Prostate gland (tissue), 2 donors: Measurements from ENCODE around the gene HNRNPC. TPM values are rescaled to one million over a fixed set of nuclear protein-coding genes. Genes with fewer than 3 reads are reported as not detected.
"Not testable (repeated sequence)": the region's sequence is repeated elsewhere in the genome, so short reads cannot be mapped to it uniquely, and the experiment has no call there.

Source experiments
- DNase-seq: peaks from one replicate; pipeline ENCODE4 v3.0.0-alpha.2; 2019; ENCODE audit warnings: low spot score
- H3K27ac ChIP-seq, 2 donors: fragments of 200-600 bp; sonication (generic); 2 replicates each; pipeline ENCODE4 v1.5.1; 2017 to 2019
- H3K27me3 ChIP-seq: fragments of 200-600 bp; sonication (generic); replicated peaks from 2 replicates; pipeline ENCODE4 v1.5.1; 2019; ENCODE audit not compliant: insufficient read depth
- H3K36me3 ChIP-seq, 2 donors: fragments of 200-600 bp; sonication (generic); 1 replicate in 1 of 2; 2 replicates in 1 of 2; pipeline versions ENCODE4 v1.5.1 to v1.8.1; 2017 to 2019
- H3K4me1 ChIP-seq: fragments of 200-600 bp; sonication (generic); replicated peaks from 2 replicates; pipeline ENCODE4 v1.5.1; 2019
- H3K4me3 ChIP-seq, 2 donors: fragments of 200-600 bp; sonication (generic); 2 replicates each; pipeline ENCODE4 v1.5.1; 2017 to 2019
- H3K9me3 ChIP-seq: fragments of 200-600 bp; sonication (generic); 2 replicates; pipeline ENCODE4 v1.5.1; 2017
- POLR2A ChIP-seq: fragments of 450-650 bp; IDR thresholded peaks from one replicate; pipeline ENCODE4 v1.6.1; 2016; ENCODE audit warnings: antibody characterized with exemption, mild to moderate bottlenecking
- POLR2AphosphoS5 ChIP-seq: sonication (generic); formaldehyde crosslinking; IDR thresholded peaks from one replicate; pipeline ENCODE4 v1.6.1; 2017; ENCODE audit warnings: antibody characterized with exemption
- WGBS: methylation state at CpG from one replicate; pipeline ENCODE4 v1.1.5; 2018; 5-methylcytosine and 5-hydroxymethylcytosine counted together
- intact Hi-C: fragments of 100-400 bp; cut with DNase I; formaldehyde crosslinking; loops from one replicate; pipeline ENCODE4 v1.14.2; 2022
- total RNA-seq, 2 donors: library from RNA; depleted of rRNA; stranded (reverse); fragments of >200 nt; gene quantifications; one replicate each; pipeline ENCODE4 v1.1.0, GENCODE V29; 2016
- TF ChIP-seq, protein P1 (sequence below), 4 experiments: fragments of 200-600 bp in 2 of 4; fragments of 450-650 bp in 2 of 4; sonication (generic) in 2 of 4; IDR thresholded peaks; 1 replicate in 3 of 4; 2 replicates in 1 of 4; pipeline ENCODE4 v1.5.1; 2016 to 2019; ENCODE audit warnings: antibody characterized with exemption in 4 of 4, mild to moderate bottlenecking in 2 of 4, moderate library complexity in 2 of 4

The HNRNPC gene
- total RNA-seq, 2 donors from 2014 or later = 411 to 423 TPM

DNA sequence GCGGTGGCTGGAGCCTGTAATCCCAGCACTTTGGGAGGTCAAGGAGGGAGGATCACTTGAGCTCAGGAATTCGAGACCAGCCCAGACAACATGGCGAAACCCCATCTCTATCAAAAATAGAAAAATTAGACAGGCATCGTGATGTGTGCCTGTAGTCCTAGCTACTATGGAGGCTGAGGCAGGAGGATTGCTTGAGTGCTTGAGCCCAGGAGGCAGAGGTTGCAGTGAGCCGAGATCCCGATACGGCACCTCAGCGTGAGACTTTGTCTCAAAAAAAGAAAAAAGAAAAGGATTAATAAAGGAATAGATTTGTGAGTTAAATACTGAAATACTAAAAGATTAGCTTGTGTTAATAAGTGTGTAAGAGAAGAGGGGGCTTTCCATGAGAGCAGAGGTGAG, 40.0 kb upstream of the HNRNPC start:
- DNase-seq = no peak
- Histone ChIP-seq H3K9me3 (no peaks in the 10 kb centered on the region), H3K27me3 (no peaks in the 10 kb centered on the region), H3K27ac (peak overlapping the region; percentile 57 to 82), H3K4me3 (peak overlapping the region; percentile 16 to 34), H3K36me3 (no peaks in the 10 kb centered on the region), H3K4me1 (no peaks in the 10 kb centered on the region)
- TF ChIP-seq POLR2A = no peak
- no peak for TF ChIP-seq POLR2AphosphoS5
- TF ChIP-seq, protein P1, sequence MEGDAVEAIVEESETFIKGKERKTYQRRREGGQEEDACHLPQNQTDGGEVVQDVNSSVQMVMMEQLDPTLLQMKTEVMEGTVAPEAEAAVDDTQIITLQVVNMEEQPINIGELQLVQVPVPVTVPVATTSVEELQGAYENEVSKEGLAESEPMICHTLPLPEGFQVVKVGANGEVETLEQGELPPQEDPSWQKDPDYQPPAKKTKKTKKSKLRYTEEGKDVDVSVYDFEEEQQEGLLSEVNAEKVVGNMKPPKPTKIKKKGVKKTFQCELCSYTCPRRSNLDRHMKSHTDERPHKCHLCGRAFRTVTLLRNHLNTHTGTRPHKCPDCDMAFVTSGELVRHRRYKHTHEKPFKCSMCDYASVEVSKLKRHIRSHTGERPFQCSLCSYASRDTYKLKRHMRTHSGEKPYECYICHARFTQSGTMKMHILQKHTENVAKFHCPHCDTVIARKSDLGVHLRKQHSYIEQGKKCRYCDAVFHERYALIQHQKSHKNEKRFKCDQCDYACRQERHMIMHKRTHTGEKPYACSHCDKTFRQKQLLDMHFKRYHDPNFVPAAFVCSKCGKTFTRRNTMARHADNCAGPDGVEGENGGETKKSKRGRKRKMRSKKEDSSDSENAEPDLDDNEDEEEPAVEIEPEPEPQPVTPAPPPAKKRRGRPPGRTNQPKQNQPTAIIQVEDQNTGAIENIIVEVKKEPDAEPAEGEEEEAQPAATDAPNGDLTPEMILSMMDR (IDR thresholded peaks at IDR 0.05) = no peak
- WGBS = 72% methylated on average over 8 of the region's 8 CpGs
- intact Hi-C loops = no loop called here

DNA sequence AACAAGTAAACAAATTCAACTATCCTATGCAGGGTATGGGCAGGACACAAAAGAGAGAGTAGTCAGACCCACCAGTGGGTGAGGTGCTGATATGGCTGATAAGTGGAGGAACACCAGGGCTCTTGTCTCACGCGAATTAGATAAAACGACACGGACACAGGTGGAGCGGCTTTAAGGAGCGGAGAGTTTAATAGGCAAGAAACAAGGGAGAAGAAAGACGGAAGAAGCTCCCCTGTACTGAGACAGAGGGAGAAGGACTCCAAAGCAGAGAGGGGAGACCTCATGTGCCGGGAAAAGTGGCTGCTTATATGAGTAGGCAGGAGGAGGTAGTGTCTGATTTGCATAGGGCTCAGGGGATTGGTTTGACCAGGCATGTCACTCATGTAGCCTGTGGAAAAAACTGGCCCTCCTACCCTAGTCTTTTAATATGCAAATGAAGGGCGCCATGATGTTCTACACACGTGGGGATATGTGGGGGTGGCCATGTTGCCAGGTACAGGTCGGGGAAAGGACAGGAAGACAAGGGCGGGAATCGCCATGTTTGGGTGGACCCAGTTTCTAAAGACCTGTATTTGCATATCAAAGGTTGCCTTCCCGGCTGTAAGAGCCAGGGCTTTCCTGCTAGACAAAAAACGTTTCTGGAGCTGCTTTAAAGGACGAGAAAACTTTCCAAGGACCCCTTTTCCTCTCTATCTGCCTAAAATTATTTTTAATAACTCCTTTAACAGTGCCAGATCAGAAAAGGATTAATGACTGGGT, 39.4 kb upstream of the HNRNPC start:
- Histone ChIP-seq H3K9me3 (no peaks in the 10 kb centered on the region), H3K27ac (peak overlapping the region; percentile 81 to 82), H3K36me3 (no peaks in the 10 kb centered on the region), H3K4me1 (no peaks in the 10 kb centered on the region), H3K4me3 (peak overlapping the region; percentile 16 to 34), H3K27me3 (no peaks in the 10 kb centered on the region)
- peak; percentile 93 for DNase-seq
- peak; percentile 93 for TF ChIP-seq POLR2AphosphoS5
- peak; percentile 92 for TF ChIP-seq POLR2A
- TF ChIP-seq, protein P1 (IDR thresholded peaks at IDR 0.05) = no peak
- intact Hi-C loops = no loop called here
- WGBS = 3% methylated on average over 16 of the region's 16 CpGs

DNA sequence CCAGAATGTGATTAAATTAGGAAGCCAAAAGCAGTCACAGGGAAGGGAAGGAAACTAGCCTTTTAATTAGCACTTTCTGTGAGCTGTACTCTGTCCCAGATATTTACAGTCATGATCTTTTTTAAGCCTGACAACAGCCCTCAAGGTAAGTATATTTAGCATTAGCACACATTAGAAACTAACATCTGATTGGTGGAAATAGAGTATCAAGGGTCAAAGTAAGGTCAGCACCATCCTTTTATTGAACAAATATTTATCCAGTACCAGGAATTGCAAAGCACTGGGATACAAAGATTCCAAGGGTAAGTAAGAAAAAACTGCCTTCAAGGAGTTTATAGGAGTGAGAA, 38.9 kb upstream of the HNRNPC start:
- no peaks in the 10 kb centered on the region for H3K27me3 ChIP-seq
- peak overlapping the region; percentile 16 to 34 for H3K4me3 ChIP-seq
- DNase-seq = no peak
- H3K4me1 ChIP-seq = no peaks in the 10 kb centered on the region
- H3K27ac ChIP-seq = peak overlapping the region; percentile 81 to 82
- intact Hi-C loops = no loop called here
- TF ChIP-seq, protein P1 (IDR thresholded peaks at IDR 0.05) = no peak
- no peak for TF ChIP-seq POLR2AphosphoS5
- H3K9me3 ChIP-seq = no peaks in the 10 kb centered on the region
- no peaks in the 10 kb centered on the region for H3K36me3 ChIP-seq

DNA sequence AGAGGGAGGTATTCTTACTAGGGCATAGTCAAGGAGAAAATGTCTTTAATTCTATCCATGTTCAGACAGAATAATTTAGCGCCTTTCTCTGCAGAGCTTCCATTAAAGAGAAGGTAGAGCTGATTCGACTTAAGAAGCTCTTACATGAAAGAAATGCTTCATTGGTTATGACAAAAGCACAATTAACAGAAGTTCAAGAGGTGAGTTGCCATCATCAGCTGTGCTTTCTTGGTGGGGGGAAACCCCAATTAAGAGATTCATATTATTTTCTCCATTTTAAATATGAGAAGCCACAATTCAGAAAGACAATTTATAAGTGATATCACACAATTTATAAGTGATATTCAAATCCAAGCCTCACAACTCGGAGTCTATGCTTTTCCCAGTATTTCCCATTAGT, 38.4 kb upstream of the HNRNPC start:
- no peaks in the 10 kb centered on the region for H3K4me1 ChIP-seq
- DNase-seq = no peak
- TF ChIP-seq POLR2A (no peak), POLR2AphosphoS5 (no peak)
- TF ChIP-seq, protein P1 (IDR thresholded peaks at IDR 0.05) = no peak
- no peaks in the 10 kb centered on the region for H3K36me3 ChIP-seq
- no peaks in the 10 kb centered on the region for H3K9me3 ChIP-seq
- no peak overlapping the region for H3K4me3 ChIP-seq
- WGBS = 80% methylated on average over 3 of the region's 3 CpGs
- no peaks in the 10 kb centered on the region for H3K27me3 ChIP-seq
- H3K27ac ChIP-seq = peak overlapping the region in 1 of 2 donors; percentile 82
- intact Hi-C loops = no loop called here

DNA sequence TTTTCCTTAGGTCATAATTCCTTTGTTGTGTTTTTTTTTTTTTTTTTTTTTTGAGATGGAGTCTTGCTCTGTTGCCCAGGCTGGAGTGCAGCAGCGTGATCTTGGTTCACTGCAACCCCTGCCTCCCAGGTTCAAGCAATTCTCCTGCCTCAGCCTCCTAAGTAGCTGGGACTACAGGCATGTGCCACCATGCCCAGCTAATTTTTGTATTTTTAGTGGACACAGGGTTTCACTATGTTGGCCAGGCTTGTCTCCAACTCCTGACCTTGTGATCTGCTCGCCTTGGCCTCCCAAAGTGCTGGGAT, 33.5 kb upstream of the HNRNPC start:
- H3K4me1 ChIP-seq, intact Hi-C loops, H3K4me3 ChIP-seq, H3K36me3 ChIP-seq, H3K9me3 ChIP-seq, DNase-seq, H3K27me3 ChIP-seq, H3K27ac ChIP-seq: not testable (repeated sequence)
- WGBS = 91% methylated on average over 2 of the region's 2 CpGs
